Epithelial cell of proximal tubule (primary cell): ENCODE data around the gene UBXN11. TPM values are rescaled to one million over a fixed set of nuclear protein-coding genes. Genes with fewer than 3 reads are reported as not detected.

Experiments
- DNase-seq: peaks from one replicate; pipeline ENCODE4 v3.0.0-alpha.2; 2011; ENCODE audit warnings: low read depth
- H3K4me3 ChIP-seq: 2 replicates; pipeline ENCODE4 v1.5.1; 2011; ENCODE audit warnings: low read depth, mild to moderate bottlenecking, low read length
- total RNA-seq: library from RNA; depleted of rRNA; stranded (reverse); fragments of >200 nt; gene quantifications from 2 replicates; pipeline ENCODE4 v1.2.3, GENCODE V29; 2015
- TF ChIP-seq, protein P1 (sequence below): conservative IDR thresholded peaks from 2 replicates; pipeline ENCODE4 v1.5.1; 2012; ENCODE audit warnings: low read depth, mild to moderate bottlenecking, low read length

Gene UBXN11
- total RNA-seq, 1 donor from 2014 or later: 3.8 TPM

DNA sequence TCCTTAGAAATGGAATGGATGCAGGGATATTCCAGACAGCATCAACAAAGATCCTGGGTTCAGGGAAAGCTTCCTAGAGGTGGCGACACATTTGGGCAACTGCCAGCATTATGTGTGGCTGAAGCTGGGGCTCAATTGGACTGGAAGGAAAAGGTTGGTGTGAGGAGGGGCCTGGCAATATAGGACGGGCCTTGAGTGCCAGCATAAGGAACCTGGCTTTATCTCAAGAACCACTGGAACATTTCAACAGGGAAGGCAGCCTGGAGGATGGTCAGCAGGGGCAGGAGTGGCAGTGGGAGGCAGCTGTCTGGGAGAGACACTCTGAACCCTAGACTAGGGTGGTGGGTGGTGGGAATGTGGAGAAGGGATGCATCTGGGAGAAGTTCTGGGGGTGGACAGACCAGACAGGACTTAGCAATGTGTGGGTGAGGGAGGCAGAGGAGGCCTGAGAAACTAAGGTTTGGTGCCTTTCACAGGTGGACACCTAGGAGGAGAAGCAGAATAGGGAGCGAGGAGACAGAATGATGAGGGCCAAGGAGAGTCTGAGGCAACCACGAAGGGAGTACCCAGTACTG lies 23.1 kb downstream of the UBXN11 start:
- TF ChIP-seq, protein P1, sequence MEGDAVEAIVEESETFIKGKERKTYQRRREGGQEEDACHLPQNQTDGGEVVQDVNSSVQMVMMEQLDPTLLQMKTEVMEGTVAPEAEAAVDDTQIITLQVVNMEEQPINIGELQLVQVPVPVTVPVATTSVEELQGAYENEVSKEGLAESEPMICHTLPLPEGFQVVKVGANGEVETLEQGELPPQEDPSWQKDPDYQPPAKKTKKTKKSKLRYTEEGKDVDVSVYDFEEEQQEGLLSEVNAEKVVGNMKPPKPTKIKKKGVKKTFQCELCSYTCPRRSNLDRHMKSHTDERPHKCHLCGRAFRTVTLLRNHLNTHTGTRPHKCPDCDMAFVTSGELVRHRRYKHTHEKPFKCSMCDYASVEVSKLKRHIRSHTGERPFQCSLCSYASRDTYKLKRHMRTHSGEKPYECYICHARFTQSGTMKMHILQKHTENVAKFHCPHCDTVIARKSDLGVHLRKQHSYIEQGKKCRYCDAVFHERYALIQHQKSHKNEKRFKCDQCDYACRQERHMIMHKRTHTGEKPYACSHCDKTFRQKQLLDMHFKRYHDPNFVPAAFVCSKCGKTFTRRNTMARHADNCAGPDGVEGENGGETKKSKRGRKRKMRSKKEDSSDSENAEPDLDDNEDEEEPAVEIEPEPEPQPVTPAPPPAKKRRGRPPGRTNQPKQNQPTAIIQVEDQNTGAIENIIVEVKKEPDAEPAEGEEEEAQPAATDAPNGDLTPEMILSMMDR: no peak
- DNase-seq: no peak
- no peak overlapping the region for H3K4me3 ChIP-seq

DNA sequence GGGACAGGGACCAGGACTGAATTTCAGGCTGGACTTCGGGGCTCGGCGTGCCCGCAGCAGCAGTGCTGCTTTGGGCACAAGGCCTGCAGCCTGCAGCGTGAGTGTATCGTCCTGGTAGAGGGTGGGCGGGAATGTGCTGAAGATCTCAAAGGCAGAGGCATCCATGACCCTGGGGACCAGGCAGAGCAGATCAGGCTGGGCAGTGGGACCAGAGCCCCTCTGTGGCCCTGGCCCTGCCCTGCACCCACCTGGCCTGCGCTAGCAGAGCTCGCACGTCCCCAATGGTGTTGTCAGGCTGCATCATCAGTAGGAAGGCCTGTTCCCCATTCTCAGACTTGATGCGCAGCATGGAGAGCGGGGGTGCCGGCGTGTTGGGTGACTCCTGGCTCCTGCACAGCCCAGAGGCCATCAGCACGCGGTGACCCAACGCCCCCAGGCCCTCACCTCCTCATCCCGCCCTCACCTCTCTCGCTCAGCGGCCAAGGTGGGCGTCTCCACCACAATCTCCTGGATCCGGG lies 24.0 kb downstream of the UBXN11 start:
- TF ChIP-seq, protein P1: no peak
- no peak for DNase-seq
- no peak overlapping the region for H3K4me3 ChIP-seq

DNA sequence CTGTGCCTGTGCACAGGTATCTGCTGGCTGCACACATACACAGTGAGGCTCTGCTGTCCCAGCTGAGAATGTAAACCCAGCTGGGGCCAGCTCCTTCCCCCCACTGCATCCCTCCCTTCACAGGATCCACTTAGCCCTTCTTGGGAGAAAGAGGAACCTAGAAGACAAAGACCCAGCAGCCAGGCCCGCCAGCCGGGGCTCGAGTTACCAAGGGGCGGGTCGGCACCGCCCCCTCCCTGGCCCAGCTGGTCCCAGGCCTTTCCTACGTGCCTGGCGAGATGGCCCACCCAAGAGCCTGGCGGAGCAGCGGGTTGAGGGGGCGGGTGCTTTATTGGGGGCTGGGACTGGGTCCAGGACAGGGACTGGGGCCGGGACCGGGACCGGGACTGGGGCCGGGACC lies 24.5 kb downstream of the UBXN11 start:
- no peak overlapping the region for H3K4me3 ChIP-seq
- TF ChIP-seq, protein P1: no peak
- DNase-seq: no peak

DNA sequence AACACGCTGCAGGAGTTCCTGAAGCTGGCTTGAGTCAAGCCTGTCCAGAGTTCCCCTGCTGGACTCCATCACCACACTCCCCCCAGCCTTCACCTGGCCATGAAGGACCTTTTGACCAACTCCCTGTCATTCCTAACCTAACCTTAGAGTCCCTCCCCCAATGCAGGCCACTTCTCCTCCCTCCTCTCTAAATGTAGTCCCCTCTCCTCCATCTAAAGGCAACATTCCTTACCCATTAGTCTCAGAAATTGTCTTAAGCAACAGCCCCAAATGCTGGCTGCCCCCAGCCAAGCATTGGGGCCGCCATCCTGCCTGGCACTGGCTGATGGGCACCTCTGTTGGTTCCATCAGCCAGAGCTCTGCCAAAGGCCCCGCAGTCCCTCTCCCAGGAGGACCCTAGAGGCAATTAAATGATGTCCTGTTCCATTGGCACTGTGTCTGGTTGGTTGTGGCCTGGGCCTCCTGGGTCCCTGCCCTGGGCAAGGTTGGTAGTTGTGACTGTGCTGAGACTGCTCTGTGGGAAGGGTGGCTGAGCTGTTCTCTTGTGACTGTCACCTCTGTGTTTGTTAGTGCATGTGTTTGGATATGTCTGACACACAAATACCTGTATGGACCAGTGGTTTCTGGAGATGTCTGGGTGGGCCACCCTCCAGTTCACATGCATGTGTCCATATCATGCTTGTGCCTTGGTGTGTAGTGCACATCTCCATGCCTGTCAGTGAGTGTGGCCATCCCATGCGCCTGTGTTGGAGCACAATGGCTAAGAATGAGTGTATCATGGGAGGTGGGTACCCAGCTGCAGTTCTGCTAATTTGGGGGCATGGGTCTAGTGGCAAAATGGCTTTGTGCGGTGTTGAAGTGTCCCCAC lies 25.1 kb downstream of the UBXN11 start:
- H3K4me3 ChIP-seq: peak overlapping the region; percentile 95
- DNase-seq: no peak
- TF ChIP-seq, protein P1: no peak

DNA sequence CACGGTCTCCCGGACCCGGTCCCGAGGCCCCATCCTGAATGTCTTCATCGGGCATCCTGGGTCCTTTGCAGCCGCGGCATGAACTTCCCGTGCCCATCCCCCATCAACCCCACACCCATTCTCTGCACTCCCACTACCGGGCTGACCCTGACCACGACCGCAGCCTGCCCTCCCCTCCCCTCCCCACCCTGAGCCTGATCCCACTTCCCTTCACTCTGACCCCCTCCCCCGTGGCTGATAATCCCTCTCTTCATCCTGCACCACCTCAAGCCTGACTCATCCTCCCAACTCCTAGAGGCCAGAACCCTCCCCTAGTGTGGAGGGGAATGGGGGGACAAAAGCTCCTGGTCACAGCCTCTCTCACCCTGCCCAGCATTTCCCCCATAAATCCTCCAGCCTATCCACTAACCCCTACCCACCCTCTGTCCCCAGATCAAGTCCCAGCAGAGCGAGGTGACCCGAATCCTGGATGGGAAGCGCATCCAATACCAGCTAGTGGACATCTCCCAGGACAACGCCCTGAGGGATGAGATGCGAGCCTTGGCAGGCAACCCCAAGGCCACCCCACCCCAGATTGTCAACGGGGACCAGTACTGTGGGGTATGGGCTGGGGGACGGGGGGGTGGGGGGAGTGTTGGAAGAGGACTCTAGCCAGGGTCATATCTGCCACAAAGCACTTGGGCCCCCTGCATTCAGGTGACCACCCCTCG lies 25.9 kb downstream of the UBXN11 start:
- TF ChIP-seq, protein P1: no peak
- no peak for DNase-seq
- H3K4me3 ChIP-seq: peak overlapping the region; percentile 95

DNA sequence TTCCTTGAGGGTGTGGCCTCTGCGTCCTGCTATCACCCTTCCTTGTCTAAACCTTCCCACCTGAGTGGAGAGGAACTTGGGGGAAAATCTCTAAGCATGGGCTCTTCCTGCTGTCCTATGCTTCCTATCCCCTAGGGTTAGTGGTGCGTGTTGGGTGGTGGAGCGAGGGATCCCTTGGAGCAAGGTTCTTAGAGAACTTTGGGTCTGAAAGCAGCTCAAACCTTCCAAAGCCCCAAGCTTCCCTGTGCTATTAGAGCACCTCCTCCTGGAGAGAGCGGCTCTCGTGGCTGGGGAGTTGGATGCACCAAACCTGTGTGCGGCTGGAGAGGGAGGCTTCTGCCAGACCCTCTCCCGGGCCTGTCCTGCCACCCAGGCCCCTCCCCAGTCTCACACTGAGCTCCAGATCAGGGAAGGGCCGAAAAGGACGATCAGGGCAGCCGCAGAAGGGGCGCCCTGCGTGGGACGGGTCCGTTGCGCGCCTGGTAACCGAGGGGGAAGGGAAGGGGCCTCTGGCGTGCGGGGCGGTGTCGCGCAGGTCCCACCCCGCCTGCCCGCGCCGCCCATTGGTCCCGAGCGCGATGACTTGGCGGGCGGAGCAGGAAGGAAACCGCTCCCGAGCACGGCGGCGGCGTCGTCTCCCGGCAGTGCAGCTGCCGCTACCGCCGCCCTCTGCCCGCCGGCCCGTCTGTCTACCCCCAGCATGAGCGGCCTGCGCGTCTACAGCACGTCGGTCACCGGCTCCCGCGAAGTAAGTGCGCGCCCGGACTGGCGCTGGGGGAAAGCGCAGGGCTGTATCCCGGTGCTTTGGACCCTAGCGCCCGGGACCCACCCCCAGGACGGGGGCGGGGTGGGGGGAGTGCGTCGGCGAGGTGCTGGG lies 26.7 kb downstream of the UBXN11 start, which contains the start of gene SH3BGRL3:
Gene SH3BGRL3, plus strand, starts transcription at position 631 of the 877 bp plus-strand sequence. Its CDS starts 70 bp downstream, at position 701.
- peak within 1 kb of the TSS; percentile 95 for H3K4me3 ChIP-seq
- DNase-seq: no peak
- TF ChIP-seq, protein P1: peak; percentile 65
